H9 (cell line): ENCODE data around the gene MYLK. TPM values are rescaled to one million over a fixed set of nuclear protein-coding genes. Genes with fewer than 3 reads are reported as not detected.

ENCODE experiments used
- DNase-seq: peaks from one replicate; pipeline ENCODE4 v3.0.0-alpha.2; 2017
- H2AFZ ChIP-seq: one replicate; pipeline ENCODE4 v1.6.1; 2013; ENCODE audit warnings: mild to moderate bottlenecking, low read length, control low read depth, moderate library complexity
- H2AK5ac ChIP-seq: 2 replicates; pipeline ENCODE4 v1.6.1; 2013; ENCODE audit warnings: low read length, control low read depth, mixed read lengths; ENCODE audit not compliant: insufficient read length
- H2BK120ac ChIP-seq: one replicate; pipeline ENCODE4 v1.6.1; 2013; ENCODE audit warnings: low read depth, mild to moderate bottlenecking, low read length, control low read depth, inconsistent platforms; ENCODE audit not compliant: poor library complexity, severe bottlenecking
- H2BK12ac ChIP-seq: 2 replicates; pipeline ENCODE4 v1.6.1; 2013; ENCODE audit warnings: low read length, control low read depth, mixed read lengths, low read depth; ENCODE audit not compliant: insufficient read length
- H2BK15ac ChIP-seq: 2 replicates; pipeline ENCODE4 v1.6.1; 2013; ENCODE audit warnings: low read depth, low read length, control low read depth
- H2BK20ac ChIP-seq: one replicate; pipeline ENCODE4 v1.6.1; 2013; ENCODE audit warnings: low read depth, mild to moderate bottlenecking, low read length, control low read depth, inconsistent platforms; ENCODE audit not compliant: poor library complexity, severe bottlenecking
- H2BK5ac ChIP-seq: 2 replicates; pipeline ENCODE4 v1.6.1; 2013; ENCODE audit warnings: low read length, control low read depth, mixed read lengths; ENCODE audit not compliant: insufficient read length
- H3K14ac ChIP-seq: 2 replicates; pipeline ENCODE4 v1.6.1; 2013; ENCODE audit warnings: low read length, control low read depth; ENCODE audit not compliant: insufficient read depth
- H3K18ac ChIP-seq: 2 replicates; pipeline ENCODE4 v1.6.1; 2013; ENCODE audit warnings: low read depth, mild to moderate bottlenecking, mixed read lengths, low read length, control low read depth; ENCODE audit not compliant: insufficient read length
- H3K23ac ChIP-seq: 2 replicates; pipeline ENCODE4 v1.6.1; 2013; ENCODE audit warnings: low read length, control low read depth, mixed read lengths, low read depth; ENCODE audit not compliant: insufficient read length
- H3K23me2 ChIP-seq: 2 replicates; pipeline ENCODE4 v1.6.1; 2013; ENCODE audit warnings: low read depth, mild to moderate bottlenecking, mixed read lengths, low read length, control low read depth; ENCODE audit not compliant: insufficient read length, poor library complexity, severe bottlenecking
- H3K27ac ChIP-seq: 2 replicates; pipeline ENCODE4 v1.5.1; 2013; ENCODE audit warnings: low read length, control low read depth, mixed read lengths, low read depth; ENCODE audit not compliant: insufficient read length
- H3K27me3 ChIP-seq: 2 replicates; pipeline ENCODE4 v1.6.1; 2013; ENCODE audit warnings: low read length, control low read depth, inconsistent platforms; ENCODE audit not compliant: insufficient read depth
- H3K4ac ChIP-seq: 2 replicates; pipeline ENCODE4 v1.6.1; 2013; ENCODE audit warnings: low read depth, mild to moderate bottlenecking, control low read depth, inconsistent platforms, low read length, moderate library complexity
- H3K4me1 ChIP-seq: 2 replicates; pipeline ENCODE4 v1.6.1; 2013; ENCODE audit warnings: low read length, control low read depth, inconsistent platforms; ENCODE audit not compliant: insufficient read depth
- H3K4me2 ChIP-seq: 2 replicates; pipeline ENCODE4 v1.6.1; 2013; ENCODE audit warnings: low read length, control low read depth, mixed read lengths; ENCODE audit not compliant: insufficient read length, insufficient read depth
- H3K56ac ChIP-seq: 2 replicates; pipeline ENCODE4 v1.6.1; 2013; ENCODE audit warnings: low read depth, mild to moderate bottlenecking, mixed read lengths, low read length, control low read depth; ENCODE audit not compliant: insufficient read length
- H3K79me1 ChIP-seq: 2 replicates; pipeline ENCODE4 v1.6.1; 2013; ENCODE audit warnings: low read depth, mild to moderate bottlenecking, moderate library complexity, low read length, control low read depth, inconsistent platforms; ENCODE audit not compliant: insufficient read depth, poor library complexity, severe bottlenecking
- H3K79me2 ChIP-seq: 2 replicates; pipeline ENCODE4 v1.6.1; 2013; ENCODE audit warnings: low read length, control low read depth, inconsistent platforms; ENCODE audit not compliant: insufficient read depth
- H3K9ac ChIP-seq: 2 replicates; pipeline ENCODE4 v1.6.1; 2013; ENCODE audit warnings: low read length, control low read depth, mixed read lengths; ENCODE audit not compliant: insufficient read length; ENCODE audit errors: extremely low read depth
- H3K9me3 ChIP-seq: one replicate; pipeline ENCODE4 v1.6.1; 2013; ENCODE audit warnings: low read depth, low read length, inconsistent platforms; ENCODE audit not compliant: control insufficient read depth
- H3T11ph ChIP-seq: one replicate; pipeline ENCODE4 v1.6.1; 2013; ENCODE audit warnings: mild to moderate bottlenecking, low read length, control low read depth, inconsistent platforms
- H4K20me1 ChIP-seq: one replicate; pipeline ENCODE4 v1.6.1; 2013; ENCODE audit not compliant: control insufficient read depth, insufficient read length, insufficient read depth
- H4K5ac ChIP-seq: 2 replicates; pipeline ENCODE4 v1.6.1; 2013; ENCODE audit warnings: low read depth, mild to moderate bottlenecking, mixed read lengths, low read length, control low read depth; ENCODE audit not compliant: insufficient read length
- H4K8ac ChIP-seq: replicated peaks from 2 replicates; pipeline ENCODE4 v1.6.1; 2013; ENCODE audit warnings: low read length, control low read depth, mixed read lengths, low read depth; ENCODE audit not compliant: insufficient read length
- H4K91ac ChIP-seq: 2 replicates; pipeline ENCODE4 v1.6.1; 2013; ENCODE audit warnings: low read depth, mild to moderate bottlenecking, moderate library complexity, mixed read lengths, low read length, control low read depth; ENCODE audit not compliant: insufficient read length
- H3K27ac Mint-ChIP-seq, 3 experiments: 2 replicates in 2 of 3; 3 replicates in 1 of 3; pipeline ENCODE4 v1.8.0; 2020 to 2021; ENCODE audit warnings: mixed read lengths in 3 of 3, mild to moderate bottlenecking in 1 of 3, moderate library complexity in 1 of 3
- H3K27me3 Mint-ChIP-seq: 2 replicates; pipeline ENCODE4 v1.8.0; 2021; ENCODE audit warnings: low read depth, mild to moderate bottlenecking, moderate library complexity, mixed read lengths
- H3K36me3 Mint-ChIP-seq, 3 experiments: 2 replicates in 2 of 3; 3 replicates in 1 of 3; pipeline ENCODE4 v1.8.0; 2020 to 2021; ENCODE audit warnings: low read depth in 3 of 3, mixed read lengths in 3 of 3; ENCODE audit not compliant: insufficient read depth in 1 of 3
- H3K4me1 Mint-ChIP-seq, 2 experiments: 2 replicates each; pipeline ENCODE4 v1.8.0; 2020; ENCODE audit warnings: mixed read lengths in 2 of 2
- H3K4me3 Mint-ChIP-seq, 2 experiments: 2 replicates in 1 of 2; 3 replicates in 1 of 2; pipeline ENCODE4 v1.8.0; 2020 to 2021; ENCODE audit warnings: mild to moderate bottlenecking in 2 of 2, mixed read lengths in 2 of 2, moderate library complexity in 1 of 2
- H3K9me3 Mint-ChIP-seq, 2 experiments: 2 replicates in 1 of 2; 3 replicates in 1 of 2; pipeline ENCODE4 v1.8.0; 2020; ENCODE audit warnings: mild to moderate bottlenecking in 2 of 2, mixed read lengths in 2 of 2, moderate library complexity in 1 of 2
- CTCF ChIP-seq: fragments of 200-600 bp; sonication (generic); conservative IDR thresholded peaks from 3 replicates; pipeline ENCODE4 v1.8.0; 2021; ENCODE audit warnings: antibody characterized with exemption, mild to moderate bottlenecking
- WGBS: extraction: QIAGEN DNeasy Blood & Tissue Kit; methylation state at CpG from one replicate; pipeline ENCODE4 v1.1.7; 2013; ENCODE audit warnings: missing lambda C conversion rate, low lambda C conversion rate, mixed read lengths; ENCODE audit not compliant: insufficient read length; ENCODE audit errors: extremely low coverage; 5-methylcytosine and 5-hydroxymethylcytosine counted together
- total RNA-seq: library from RNA; stranded (reverse); gene quantifications from 2 replicates; pipeline ENCODE4 v1.2.1, GENCODE V29; 2021

Gene MYLK
- total RNA-seq, 1 experiment from 2014 or later: 10.1 TPM

GRCh38 chr3:123657111-123657510, 227.0 kb downstream of the MYLK start:
- Histone ChIP-seq H3K23me2 (no peaks in the 10 kb centered on the region), H4K91ac (no peak overlapping the region), H3K23ac (no peak overlapping the region), H4K8ac (no peak overlapping the region), H3K9ac (no peak overlapping the region), H2BK120ac (no peak overlapping the region), H2BK12ac (no peak overlapping the region), H4K5ac (no peak overlapping the region), H3K4me2 (no peak overlapping the region), H3T11ph (no peak overlapping the region), H3K4ac (no peak overlapping the region), H4K20me1 (no peaks in the 10 kb centered on the region), H2AFZ (no peak overlapping the region), H3K27ac (no peak overlapping the region), H3K14ac (no peak overlapping the region), H2BK5ac (no peak overlapping the region), H3K18ac (no peak overlapping the region), H2BK15ac (no peak overlapping the region), H2BK20ac (no peak overlapping the region), H2AK5ac (no peak overlapping the region), H3K9me3 (peaks cover 6% of the 10 kb centered on the region), H3K4me1 (no peaks in the 10 kb centered on the region; the same call in 1 of the 2 replicates), H3K79me1 (no peaks in the 10 kb centered on the region), H3K56ac (no peak overlapping the region), H3K27me3 (no peaks in the 10 kb centered on the region), H3K79me2 (no peaks in the 10 kb centered on the region)
- peaks cover 4 to 7% of the 10 kb centered on the region in 2 experiments for H3K4me1 Mint-ChIP-seq
- TF ChIP-seq CTCF: no peak
- peaks cover 7 to 8% of the 10 kb centered on the region in 2 experiments for H3K9me3 Mint-ChIP-seq
- no CpG with 5 or more reads among the region's 10 CpGs for WGBS
- no peak overlapping the region for H3K27ac Mint-ChIP-seq
- no peak overlapping the region for H3K4me3 Mint-ChIP-seq
- H3K27me3 Mint-ChIP-seq: no peaks in the 10 kb centered on the region; the same call in none of the 2 replicates
- DNase-seq: no peak
- peaks cover 9 to 19% (median 18%) of the 10 kb centered on the region in 3 experiments for H3K36me3 Mint-ChIP-seq
